GM19023 (cell line): ENCODE measurements around the gene PIEZO2.

Experiments used
- ATAC-seq: cut with Tn5 transposase; IDR thresholded peaks from one replicate; pipeline ENCODE4 v1.9.1; 2021; ENCODE audit warnings: mild to moderate bottlenecking, moderate library complexity; ENCODE audit not compliant: unreplicated experiment

Gene PIEZO2

GRCh38 chr18:10989486-10989885, 159.9 kb downstream of the PIEZO2 start:
- ATAC-seq, result no peak

DNA sequence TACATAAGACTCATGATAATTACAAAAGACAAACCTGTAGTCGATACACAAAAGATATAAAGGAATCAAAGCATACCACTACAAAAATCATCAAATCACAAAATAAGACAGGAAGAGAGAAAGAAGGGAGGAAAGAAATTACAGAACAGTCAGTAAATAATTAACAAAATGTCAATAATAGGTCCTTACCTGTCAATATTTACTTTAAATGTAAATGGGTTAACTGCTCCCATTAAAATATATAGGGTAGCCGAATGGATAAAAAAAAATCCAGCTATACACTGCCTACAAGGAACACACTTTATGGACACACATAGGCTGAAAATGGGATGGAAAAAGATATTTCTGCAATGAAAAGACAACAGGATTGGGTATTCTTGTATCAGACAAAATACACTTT, 163.7 kb downstream of the PIEZO2 start:
- ATAC-seq, result no peak

DNA sequence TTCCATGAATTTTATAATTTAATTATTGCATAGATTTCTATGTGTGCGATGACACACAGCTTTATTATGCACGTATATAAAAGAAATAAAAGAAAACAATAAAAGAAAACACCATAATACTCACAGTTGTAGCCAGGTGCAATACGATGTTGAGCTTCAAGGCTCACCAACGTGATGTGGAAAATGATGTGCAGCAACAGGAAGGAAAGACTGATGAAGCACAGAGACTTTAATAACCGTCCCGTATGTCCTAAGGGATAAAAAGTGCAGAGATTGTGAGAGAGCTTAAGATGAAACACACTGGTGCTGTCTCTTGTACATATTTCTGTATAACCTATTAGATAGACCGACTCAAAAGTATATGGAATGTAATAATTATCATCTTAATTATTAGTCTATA, 170.0 kb downstream of the PIEZO2 start:
- ATAC-seq, result no peak

- no peak for ATAC-seq
These were observed 172.3 kb downstream of the PIEZO2 start for GRCh38 chr18:10977042-10977441.

DNA sequence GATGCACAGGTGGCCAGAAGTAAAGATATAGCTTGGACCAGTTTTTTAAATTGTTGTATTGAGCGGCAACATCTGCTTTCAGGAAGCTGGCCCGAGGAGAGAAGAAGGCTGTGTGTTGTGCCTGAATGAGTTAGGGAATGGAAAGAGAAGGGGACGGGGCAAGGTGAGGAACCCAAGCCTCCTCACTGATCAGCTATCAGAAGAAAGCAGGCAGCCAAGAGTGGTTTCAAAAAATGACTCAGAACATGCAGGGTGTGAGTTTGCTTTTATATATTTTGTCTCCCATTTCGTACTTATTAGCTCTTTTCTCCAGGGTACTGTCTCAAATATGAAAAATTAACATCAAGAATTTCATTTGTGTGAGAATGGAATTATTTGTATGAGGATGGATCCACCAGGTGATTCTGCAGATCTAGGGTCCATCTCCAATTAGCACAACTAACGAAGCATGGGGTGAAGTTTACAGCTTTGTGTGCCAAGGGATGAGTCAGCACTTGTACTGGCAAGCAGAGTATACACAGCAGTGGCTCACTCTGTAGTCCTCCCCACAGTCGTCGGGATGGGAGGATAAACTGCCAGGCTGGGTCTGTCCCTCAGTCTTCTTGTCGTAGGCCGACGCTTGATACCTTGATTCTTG, 175.7 kb downstream of the PIEZO2 start:
- no peak for ATAC-seq

DNA sequence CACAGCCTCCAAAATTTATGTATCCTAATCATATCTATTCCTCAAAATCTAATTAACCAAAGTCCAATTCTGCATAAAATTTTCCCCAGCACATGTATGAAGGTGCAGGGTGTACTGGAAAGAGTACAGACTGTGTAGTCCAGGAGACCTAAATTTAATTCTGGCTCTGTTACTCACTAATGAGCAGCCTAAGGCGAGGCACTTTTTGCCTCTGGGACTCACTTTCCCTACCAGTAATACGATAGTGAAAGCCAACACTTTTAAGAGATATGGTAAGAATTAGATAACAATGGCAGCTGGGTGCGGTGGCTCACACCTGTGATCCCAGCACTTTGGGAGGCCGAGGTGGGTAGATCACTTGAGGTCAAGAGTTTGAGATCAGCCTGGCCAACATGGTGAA, 177.7 kb downstream of the PIEZO2 start:
- no peak for ATAC-seq

GRCh38 chr18:10965119-10965518, 184.2 kb downstream of the PIEZO2 start:
- no peak for ATAC-seq

DNA sequence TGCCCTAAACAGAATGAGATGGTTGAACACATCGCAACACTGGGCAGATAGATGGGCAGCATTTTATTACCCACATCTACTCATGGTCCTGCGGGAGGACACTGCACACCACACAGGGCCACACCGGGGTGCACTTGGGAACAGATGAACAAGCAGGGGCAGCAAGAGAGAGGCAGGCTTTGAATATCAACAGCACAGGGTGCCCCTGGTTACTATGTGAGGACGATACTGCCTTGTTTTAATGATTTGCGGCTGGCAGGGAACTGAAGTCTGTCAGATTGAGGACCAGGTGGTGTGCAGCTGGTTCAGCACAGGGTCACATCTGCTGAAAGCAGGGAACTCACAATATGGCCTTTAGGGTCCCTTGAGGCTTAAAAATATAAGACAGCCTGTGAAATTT, 195.7 kb downstream of the PIEZO2 start:
- peak; percentile 55 for ATAC-seq

- no peak for ATAC-seq
These were observed 197.5 kb downstream of the PIEZO2 start for GRCh38 chr18:10951631-10952544.

DNA sequence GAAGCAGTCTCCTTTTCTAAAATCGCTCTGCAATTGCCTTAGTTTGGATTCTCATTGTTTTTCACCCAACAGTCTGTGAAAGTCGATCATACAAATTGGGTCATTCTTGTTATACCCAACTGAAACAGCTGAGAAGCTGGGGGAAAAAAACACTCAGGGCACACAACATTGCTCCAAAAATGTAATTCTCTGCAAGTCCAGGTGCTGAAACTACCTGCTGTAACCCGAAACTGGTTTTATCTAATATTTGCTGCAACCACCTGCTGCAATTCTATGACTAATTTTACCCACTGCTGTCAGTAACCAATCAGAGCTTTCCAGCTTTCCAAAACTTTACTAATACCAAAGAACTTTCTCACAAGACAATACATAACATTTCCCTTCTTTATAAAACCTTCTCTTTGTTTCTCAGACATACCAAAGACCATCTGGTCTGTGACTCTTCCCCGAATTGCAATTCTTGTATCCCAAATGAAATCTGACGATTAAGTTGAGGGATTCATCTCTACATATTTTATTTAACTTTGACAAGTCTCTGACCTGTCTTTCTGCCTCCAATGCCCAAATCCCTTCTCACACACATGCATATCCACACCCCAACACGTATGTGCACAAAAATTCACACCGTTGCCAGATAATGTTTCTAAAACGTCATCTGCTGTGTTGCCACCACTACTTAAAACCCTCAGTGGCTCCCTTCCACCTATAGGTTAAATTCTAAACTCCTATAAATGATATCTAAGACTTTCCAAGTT, 198.3 kb downstream of the PIEZO2 start:
- ATAC-seq, result peak; percentile 74

- no peak for ATAC-seq
These were observed 199.1 kb downstream of the PIEZO2 start for GRCh38 chr18:10950080-10950875.

DNA sequence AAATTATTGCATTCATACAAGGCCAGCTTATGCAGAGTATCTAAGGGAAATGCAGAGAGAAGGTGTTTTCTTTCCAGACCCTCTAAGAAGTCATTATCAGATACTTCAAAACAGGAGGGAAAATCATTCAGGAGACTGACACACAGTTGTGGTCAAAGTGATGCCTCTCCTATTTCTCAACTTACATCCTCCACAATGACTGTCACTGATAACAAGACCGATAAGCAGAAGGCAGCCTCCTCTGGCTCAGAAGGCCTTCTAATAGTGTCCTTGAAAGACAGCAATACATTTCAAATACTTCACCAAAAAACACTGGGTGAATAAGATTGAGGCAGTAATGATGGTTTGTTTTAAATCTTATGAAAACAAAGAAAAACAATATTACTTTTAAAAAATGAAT, 199.7 kb downstream of the PIEZO2 start:
- no peak for ATAC-seq

DNA sequence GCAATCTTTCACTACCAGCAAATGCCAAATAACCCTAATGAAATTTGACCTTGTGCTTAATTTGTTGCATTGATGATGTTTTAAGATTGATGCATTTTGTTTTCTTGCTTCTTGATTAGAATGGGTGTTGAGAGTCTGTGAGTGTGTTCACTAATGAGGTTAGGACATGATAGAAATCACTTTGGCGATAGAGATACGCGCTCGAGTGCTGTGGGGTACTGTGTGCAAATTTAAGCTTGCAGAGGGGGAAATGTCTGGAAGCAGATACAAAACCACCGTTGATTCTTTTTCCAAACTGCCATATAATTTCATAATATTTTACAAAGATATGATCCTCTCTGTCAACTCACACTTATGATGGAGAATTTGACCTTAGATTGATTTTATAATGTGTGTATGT, 200.9 kb downstream of the PIEZO2 start:
- ATAC-seq, result no peak

DNA sequence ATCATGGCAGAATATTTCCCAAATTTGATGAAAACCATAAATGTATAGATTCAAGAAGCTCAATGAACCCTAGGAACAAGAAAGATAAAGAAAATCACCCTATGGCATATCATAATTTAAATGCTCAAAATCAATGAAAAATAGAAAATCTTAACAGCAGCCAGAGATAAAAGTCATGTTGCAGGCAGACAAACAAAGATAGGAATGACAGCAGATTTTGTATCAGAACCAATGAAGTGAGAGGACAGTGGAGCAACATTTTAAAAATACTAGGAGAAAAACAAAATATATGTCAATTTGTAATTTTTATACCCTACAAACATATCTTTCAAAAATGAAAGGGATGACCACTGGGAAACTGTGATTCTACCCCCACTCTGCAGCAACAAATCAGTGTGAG, 203.3 kb downstream of the PIEZO2 start:
- ATAC-seq, result no peak

DNA sequence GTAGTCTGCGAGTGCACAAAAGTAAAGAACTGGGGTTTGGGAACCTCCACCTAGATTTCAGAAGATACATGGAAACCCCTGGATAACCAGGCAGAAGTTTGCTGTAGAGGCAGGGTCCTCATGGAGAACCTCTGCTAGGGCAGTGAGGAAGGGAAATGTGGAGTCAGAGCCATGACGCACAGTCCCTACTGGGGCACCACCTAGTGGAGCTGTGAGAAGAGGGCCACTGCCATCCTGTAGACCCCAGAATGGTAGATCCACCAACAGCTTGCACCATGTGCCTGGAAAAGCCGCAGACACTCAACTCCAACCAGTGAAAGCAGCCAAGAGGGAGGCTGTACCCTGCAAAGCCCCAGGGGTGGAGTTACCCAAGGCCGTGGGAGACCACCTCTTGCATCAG, 206.4 kb downstream of the PIEZO2 start:
- no peak for ATAC-seq

GRCh38 chr18:10939822-10940221, 209.5 kb downstream of the PIEZO2 start:
- ATAC-seq, result no peak

DNA sequence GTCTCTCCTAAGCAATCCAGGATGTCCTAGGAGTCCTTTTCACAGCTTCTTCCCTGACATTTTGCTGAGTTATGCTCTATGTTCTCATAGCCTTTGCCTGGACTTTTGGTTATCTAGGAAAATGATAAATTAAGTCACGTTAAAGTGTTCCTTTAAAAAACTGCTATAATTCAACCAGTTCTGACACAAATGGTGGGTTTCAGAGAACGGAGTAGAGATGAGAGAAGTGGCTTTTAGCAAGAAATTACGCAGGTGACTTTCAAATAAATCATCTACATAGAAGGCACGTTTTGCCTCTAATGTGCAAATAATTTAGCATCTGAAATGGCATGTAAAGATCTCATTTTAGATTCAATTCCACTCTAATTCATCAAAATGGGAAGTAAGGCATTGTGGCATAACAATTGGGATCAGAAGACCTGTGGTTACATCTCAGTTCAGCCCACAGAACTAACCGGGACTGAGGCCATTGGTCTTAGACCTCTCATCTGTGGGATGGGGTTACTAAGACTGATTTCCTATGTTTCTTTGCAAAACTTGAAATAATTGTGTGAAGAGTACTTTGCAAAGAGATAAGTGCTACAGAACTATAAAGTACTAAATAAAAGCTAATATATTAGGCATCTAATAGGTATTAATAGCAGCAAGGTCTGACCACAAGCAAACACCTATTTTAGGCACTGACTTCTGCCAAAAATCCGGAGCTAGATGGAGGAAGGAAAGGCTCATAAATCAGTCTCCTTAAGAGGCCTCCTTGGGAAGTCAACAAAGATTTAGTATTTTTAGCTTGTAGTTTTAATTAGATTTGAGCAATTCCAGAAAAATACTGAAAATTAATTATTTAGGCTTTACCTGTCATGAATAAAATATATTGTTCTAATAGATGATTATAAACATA, 211.4 kb downstream of the PIEZO2 start:
- no peak for ATAC-seq

- ATAC-seq, result no peak
These were observed 213.0 kb downstream of the PIEZO2 start for GRCh38 chr18:10936176-10937053.

DNA sequence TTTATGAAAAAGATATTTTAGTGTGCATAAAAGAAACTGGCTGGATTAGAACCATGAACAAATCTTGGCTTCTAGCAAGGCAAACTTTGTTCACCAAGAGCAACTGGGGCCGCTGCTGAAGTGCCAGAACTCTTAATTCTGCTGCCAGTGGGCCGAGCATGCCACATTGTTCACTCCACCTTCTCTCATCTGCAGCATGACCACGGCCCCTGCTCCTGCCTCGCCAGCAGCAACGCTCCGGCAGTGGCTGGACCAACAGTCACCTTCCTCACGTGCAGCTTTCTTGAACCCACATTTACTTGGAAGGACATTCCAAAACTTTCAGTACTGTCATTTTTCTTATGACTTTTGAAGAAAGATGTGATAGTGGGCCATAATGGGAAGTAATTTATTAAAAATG, 213.8 kb downstream of the PIEZO2 start:
- no peak for ATAC-seq
